HepG2 (cell line): ENCODE measurements around the gene NDUFV1. TPM values are rescaled to one million over a fixed set of nuclear protein-coding genes. Genes with fewer than 3 reads are reported as not detected.

Experiments used
- ESRRA ChIP-seq: sonication (generic); formaldehyde crosslinking; IDR thresholded peaks from 2 replicates; pipeline ENCODE4 v1.5.1; 2020; ENCODE audit warnings: mild to moderate bottlenecking, low read depth, missing genetic modification reagents
- HDAC6 ChIP-seq: fragments of 200-600 bp; sonication (generic); IDR thresholded peaks from 2 replicates; pipeline ENCODE4 v1.7.0; 2017; ENCODE audit warnings: mild to moderate bottlenecking, antibody characterized with exemption, low read length, low read depth
- KAT8 ChIP-seq: IDR thresholded peaks from 2 replicates; pipeline ENCODE4 v1.6.1; 2016; ENCODE audit warnings: missing genetic modification reagents, missing compliant biosample characterization
- MAX ChIP-seq: IDR thresholded peaks from 2 replicates; pipeline ENCODE4 v1.6.1; 2012; ENCODE audit warnings: inconsistent platforms
- MEF2D ChIP-seq: sonication (generic); formaldehyde crosslinking; IDR thresholded peaks from 2 replicates; pipeline ENCODE4 v1.5.1; 2020; ENCODE audit warnings: mild to moderate bottlenecking, missing genetic modification reagents
- POLR2AphosphoS5 ChIP-seq: IDR thresholded peaks from 2 replicates; pipeline ENCODE4 v1.6.1; 2012; ENCODE audit warnings: low read depth, low read length
- YY1 ChIP-seq: IDR thresholded peaks from 2 replicates; pipeline ENCODE4 v1.6.1; 2011; ENCODE audit warnings: low read length, low read depth, moderate library complexity, mild to moderate bottlenecking; ENCODE audit not compliant: insufficient read depth, insufficient replicate concordance
- ZNF609 ChIP-seq: sonication (generic); formaldehyde crosslinking; IDR thresholded peaks from 2 replicates; pipeline ENCODE4 v1.4.0; 2020; ENCODE audit warnings: mild to moderate bottlenecking, missing genetic modification reagents, borderline replicate concordance
- ZNF841 ChIP-seq: sonication (generic); formaldehyde crosslinking; IDR thresholded peaks from 2 replicates; pipeline ENCODE4 v1.8.1; 2023; ENCODE audit warnings: missing genetic modification reagents, borderline replicate concordance
- polyA plus RNA-seq, 8 experiments: library from polyadenylated mRNA; depleted of rRNA in 3 of 8; stranded (reverse) in 7 of 8; unstranded in 1 of 8; fragments of >200 nt; fragmentation: Illumina TruSeq in 4 of 8; extraction: Trizol in 4 of 8; gene quantifications; 2 replicates each; pipeline versions ENCODE4 v1.2.1 to v1.2.3, GENCODE V29; 2011 to 2016; ENCODE audit warnings: low read depth in 4 of 8, missing spikeins in 1 of 8, mixed read lengths in 1 of 8; ENCODE audit not compliant: insufficient read depth in 1 of 8
- total RNA-seq, 5 experiments: library from RNA; depleted of rRNA; stranded (reverse); fragments of >200 nt; fragmentation: Illumina TruSeq; extraction: Trizol; gene quantifications; 2 replicates each; pipeline ENCODE4 v1.2.3, GENCODE V29; 2016; ENCODE audit warnings: low read depth in 1 of 5
- TF ChIP-seq, protein P1 (sequence below): IDR thresholded peaks from 2 replicates; pipeline ENCODE4 v1.6.1; 2016; ENCODE audit warnings: missing compliant biosample characterization, missing genetic modification reagents, borderline replicate concordance
- TF ChIP-seq, protein P2 (sequence below): sonication (generic); formaldehyde crosslinking; IDR thresholded peaks from 2 replicates; pipeline ENCODE4 v1.5.1; 2020; ENCODE audit warnings: mild to moderate bottlenecking, moderate library complexity, missing genetic modification reagents

NDUFV1 gene
- total and polyA plus RNA-seq, 2 of the 13 experiments (the other 11 are each of a cell fraction or from before 2014, with no cell fraction given): 88.9 to 137 TPM

DNA sequence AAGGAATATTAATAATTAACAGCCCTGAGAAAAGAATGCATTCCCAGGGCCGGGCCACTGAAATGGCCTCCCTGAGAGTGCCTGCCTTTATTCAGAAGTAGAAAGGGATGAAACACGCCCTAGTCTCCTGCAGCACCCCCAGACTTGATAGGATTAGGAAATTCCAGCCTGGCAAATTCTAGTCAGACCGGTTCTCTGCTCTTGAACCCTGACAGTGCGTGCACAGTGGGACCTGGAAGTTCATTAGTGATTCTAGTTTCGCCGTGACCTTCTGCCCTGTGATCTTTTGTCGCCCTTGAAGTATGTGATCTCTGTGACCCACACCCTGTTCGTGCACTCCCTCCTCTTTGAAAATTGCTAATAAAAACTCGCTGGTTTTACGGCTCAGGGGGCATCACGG is 25.3 kb upstream of the NDUFV1 start (continued):
- TF ChIP-seq ZNF841 (CRISPR knock-in tag): no peak
- TF ChIP-seq, protein P1, sequence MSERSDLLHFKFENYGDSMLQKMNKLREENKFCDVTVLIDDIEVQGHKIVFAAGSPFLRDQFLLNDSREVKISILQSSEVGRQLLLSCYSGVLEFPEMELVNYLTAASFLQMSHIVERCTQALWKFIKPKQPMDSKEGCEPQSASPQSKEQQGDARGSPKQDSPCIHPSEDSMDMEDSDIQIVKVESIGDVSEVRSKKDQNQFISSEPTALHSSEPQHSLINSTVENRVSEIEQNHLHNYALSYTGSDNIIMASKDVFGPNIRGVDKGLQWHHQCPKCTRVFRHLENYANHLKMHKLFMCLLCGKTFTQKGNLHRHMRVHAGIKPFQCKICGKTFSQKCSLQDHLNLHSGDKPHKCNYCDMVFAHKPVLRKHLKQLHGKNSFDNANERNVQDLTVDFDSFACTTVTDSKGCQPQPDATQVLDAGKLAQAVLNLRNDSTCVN: 0 out of 2 replicates have a peak, but pooled peaks have one; percentile 27
- 0 out of 2 replicates have a peak, but pooled peaks have one; percentile 45 for TF ChIP-seq ZNF609
- no peak for TF ChIP-seq YY1
- no peak for TF ChIP-seq HDAC6
- TF ChIP-seq KAT8 (CRISPR knock-in tag): 0 out of 2 replicates have a peak, but pooled peaks have one; percentile 20
- 0 out of 2 replicates have a peak, but pooled peaks have one; percentile 15 for TF ChIP-seq MAX
- TF ChIP-seq, protein P2, sequence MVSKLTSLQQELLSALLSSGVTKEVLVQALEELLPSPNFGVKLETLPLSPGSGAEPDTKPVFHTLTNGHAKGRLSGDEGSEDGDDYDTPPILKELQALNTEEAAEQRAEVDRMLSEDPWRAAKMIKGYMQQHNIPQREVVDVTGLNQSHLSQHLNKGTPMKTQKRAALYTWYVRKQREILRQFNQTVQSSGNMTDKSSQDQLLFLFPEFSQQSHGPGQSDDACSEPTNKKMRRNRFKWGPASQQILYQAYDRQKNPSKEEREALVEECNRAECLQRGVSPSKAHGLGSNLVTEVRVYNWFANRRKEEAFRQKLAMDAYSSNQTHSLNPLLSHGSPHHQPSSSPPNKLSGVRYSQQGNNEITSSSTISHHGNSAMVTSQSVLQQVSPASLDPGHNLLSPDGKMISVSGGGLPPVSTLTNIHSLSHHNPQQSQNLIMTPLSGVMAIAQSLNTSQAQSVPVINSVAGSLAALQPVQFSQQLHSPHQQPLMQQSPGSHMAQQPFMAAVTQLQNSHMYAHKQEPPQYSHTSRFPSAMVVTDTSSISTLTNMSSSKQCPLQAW (CRISPR knock-in tag): peak; percentile 63; the same call in 1 of the 2 replicates
- TF ChIP-seq POLR2AphosphoS5: no peak
- TF ChIP-seq ESRRA: peak; percentile 87
- TF ChIP-seq MEF2D: peak; percentile 65; the same call in 1 of the 2 replicates
